ENCODE measurements around the gene CDKAL1. TPM values are rescaled to one million over a fixed set of nuclear protein-coding genes. Genes with fewer than 3 reads are reported as not detected.

CDKAL1 gene
- total RNA-seq, 1 experiment from 2014 or later = 11.8 TPM

DNA sequence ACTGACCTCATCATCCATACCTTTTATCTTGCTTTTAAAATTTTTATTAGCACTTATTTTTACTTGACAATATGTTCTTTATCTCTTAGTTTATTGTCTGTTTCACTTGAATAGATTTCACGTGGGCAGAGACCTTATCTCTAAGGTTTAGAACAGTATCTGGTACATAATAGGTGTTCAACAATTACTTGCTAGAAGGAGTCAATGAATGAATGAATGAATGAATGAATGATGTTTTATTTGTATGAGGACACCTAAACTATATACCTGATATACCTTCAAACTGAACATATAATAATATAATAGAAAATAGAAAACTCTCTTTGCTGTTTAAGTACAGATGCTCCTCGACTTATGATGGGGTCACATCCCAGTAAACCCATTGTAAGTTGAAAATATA is 412.6 kb downstream of the CDKAL1 start:
- POLR2A ChIA-PET = no interaction called here
- Mint-ChIP-seq H3K4me3 (ENCODE audit: unreplicated experiment) (no peak overlapping the region), H3K9me3 (ENCODE audit: unreplicated experiment) (peaks cover 18% of the 10 kb centered on the region), H3K27ac (ENCODE audit: low read depth, unreplicated experiment) (no peak overlapping the region), H3K36me3 (ENCODE audit: insufficient read depth, unreplicated experiment) (no peaks in the 10 kb centered on the region), H3K4me1 (ENCODE audit: insufficient read depth, unreplicated experiment) (peaks cover 5% of the 10 kb centered on the region), H3K27me3 (ENCODE audit: insufficient read depth, unreplicated experiment) (no peaks in the 10 kb centered on the region)
- BruUV-seq (replicated peaks) = no TSS peak
- no peak for DNase-seq (ENCODE audit: unreplicated experiment)
- CTCF ChIA-PET = no interaction called here
- intact Hi-C loops (cut with micrococcal nuclease) = no loop called here
- TF ChIP-seq, protein P1, sequence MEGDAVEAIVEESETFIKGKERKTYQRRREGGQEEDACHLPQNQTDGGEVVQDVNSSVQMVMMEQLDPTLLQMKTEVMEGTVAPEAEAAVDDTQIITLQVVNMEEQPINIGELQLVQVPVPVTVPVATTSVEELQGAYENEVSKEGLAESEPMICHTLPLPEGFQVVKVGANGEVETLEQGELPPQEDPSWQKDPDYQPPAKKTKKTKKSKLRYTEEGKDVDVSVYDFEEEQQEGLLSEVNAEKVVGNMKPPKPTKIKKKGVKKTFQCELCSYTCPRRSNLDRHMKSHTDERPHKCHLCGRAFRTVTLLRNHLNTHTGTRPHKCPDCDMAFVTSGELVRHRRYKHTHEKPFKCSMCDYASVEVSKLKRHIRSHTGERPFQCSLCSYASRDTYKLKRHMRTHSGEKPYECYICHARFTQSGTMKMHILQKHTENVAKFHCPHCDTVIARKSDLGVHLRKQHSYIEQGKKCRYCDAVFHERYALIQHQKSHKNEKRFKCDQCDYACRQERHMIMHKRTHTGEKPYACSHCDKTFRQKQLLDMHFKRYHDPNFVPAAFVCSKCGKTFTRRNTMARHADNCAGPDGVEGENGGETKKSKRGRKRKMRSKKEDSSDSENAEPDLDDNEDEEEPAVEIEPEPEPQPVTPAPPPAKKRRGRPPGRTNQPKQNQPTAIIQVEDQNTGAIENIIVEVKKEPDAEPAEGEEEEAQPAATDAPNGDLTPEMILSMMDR (IDR thresholded peaks at IDR 0.05; ENCODE audit: unreplicated experiment) = no peak

- POLR2A ChIA-PET = no interaction called here
- CTCF ChIA-PET = interaction anchor here (1.0 kb wide), 1 partner anchor 70 kb away, joined by 4 read pairs; no protein-coding TSS in a partner anchor
- H3K36me3 Mint-ChIP-seq (ENCODE audit: insufficient read depth, unreplicated experiment) = no peaks in the 10 kb centered on the region
- peaks cover 14% of the 10 kb centered on the region for H3K9me3 Mint-ChIP-seq (ENCODE audit: unreplicated experiment)
- no peak overlapping the region for H3K4me3 Mint-ChIP-seq (ENCODE audit: unreplicated experiment)
- peaks cover 13% of the 10 kb centered on the region for H3K4me1 Mint-ChIP-seq (ENCODE audit: insufficient read depth, unreplicated experiment)
- no peak for DNase-seq (ENCODE audit: unreplicated experiment)
- TF ChIP-seq, protein P1 (IDR thresholded peaks at IDR 0.05; ENCODE audit: unreplicated experiment) = no peak
- H3K27ac Mint-ChIP-seq (ENCODE audit: low read depth, unreplicated experiment) = no peak overlapping the region
- H3K27me3 Mint-ChIP-seq (ENCODE audit: insufficient read depth, unreplicated experiment) = no peaks in the 10 kb centered on the region
- BruUV-seq (replicated peaks) = no TSS peak
- intact Hi-C loops (cut with micrococcal nuclease) = no loop called here
Measured at GRCh38 chr6:20947977-20948376, 413.7 kb downstream of the CDKAL1 start.

DNA sequence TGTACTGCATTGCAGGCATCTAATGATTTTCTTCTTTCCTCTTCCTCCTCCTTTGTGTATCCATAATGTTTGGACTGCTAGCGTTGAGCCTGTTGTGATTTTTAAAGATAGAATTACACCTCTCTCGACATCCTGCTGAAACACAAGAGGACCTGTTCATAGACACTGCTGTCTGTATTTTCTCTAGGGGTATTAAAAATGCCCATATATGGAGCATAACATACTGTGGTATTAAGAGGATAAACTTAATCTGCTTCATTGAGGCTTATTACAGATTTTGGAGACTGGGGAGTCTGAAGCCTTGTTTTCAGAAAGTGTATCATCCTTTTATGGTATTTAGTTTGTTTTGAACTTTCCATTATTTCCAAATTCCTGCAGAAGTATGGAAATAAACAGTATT is 414.3 kb downstream of the CDKAL1 start:
- BruUV-seq (replicated peaks) = no TSS peak
- ChIA-PET POLR2A (no interaction called here), CTCF (interaction anchor here (1.0 kb wide), 1 partner anchor 71 kb away, joined by 4 read pairs; no protein-coding TSS in a partner anchor)
- no peaks in the 10 kb centered on the region for H3K36me3 Mint-ChIP-seq (ENCODE audit: insufficient read depth, unreplicated experiment)
- DNase-seq (ENCODE audit: unreplicated experiment) = no peak
- H3K4me3 Mint-ChIP-seq (ENCODE audit: unreplicated experiment) = no peak overlapping the region
- TF ChIP-seq, protein P1 (IDR thresholded peaks at IDR 0.05; ENCODE audit: unreplicated experiment) = no peak
- H3K27ac Mint-ChIP-seq (ENCODE audit: low read depth, unreplicated experiment) = no peak overlapping the region
- peaks cover 9% of the 10 kb centered on the region for H3K9me3 Mint-ChIP-seq (ENCODE audit: unreplicated experiment)
- no peaks in the 10 kb centered on the region for H3K27me3 Mint-ChIP-seq (ENCODE audit: insufficient read depth, unreplicated experiment)
- intact Hi-C loops (cut with micrococcal nuclease) = no loop called here
- H3K4me1 Mint-ChIP-seq (ENCODE audit: insufficient read depth, unreplicated experiment) = peaks cover 13% of the 10 kb centered on the region

- no peaks in the 10 kb centered on the region for H3K36me3 Mint-ChIP-seq (ENCODE audit: insufficient read depth, unreplicated experiment)
- H3K27me3 Mint-ChIP-seq (ENCODE audit: insufficient read depth, unreplicated experiment) = no peaks in the 10 kb centered on the region
- no peak overlapping the region for H3K4me3 Mint-ChIP-seq (ENCODE audit: unreplicated experiment)
- POLR2A ChIA-PET = no interaction called here
- intact Hi-C loops (cut with micrococcal nuclease) = no loop called here
- peaks cover 3% of the 10 kb centered on the region for H3K9me3 Mint-ChIP-seq (ENCODE audit: unreplicated experiment)
- no peak for DNase-seq (ENCODE audit: unreplicated experiment)
- H3K27ac Mint-ChIP-seq (ENCODE audit: low read depth, unreplicated experiment) = no peak overlapping the region
- no TSS peak for BruUV-seq (replicated peaks)
- CTCF ChIA-PET = no interaction called here
- TF ChIP-seq, protein P1 (IDR thresholded peaks at IDR 0.05; ENCODE audit: unreplicated experiment) = no peak
- peaks cover 13% of the 10 kb centered on the region for H3K4me1 Mint-ChIP-seq (ENCODE audit: insufficient read depth, unreplicated experiment)
Measured at GRCh38 chr6:20949138-20949537, 414.9 kb downstream of the CDKAL1 start.
